SK-N-SH treated with all-trans-retinoic acid at 6 μM for 48 hours (cell line): ENCODE data around the gene POU2AF2.

Experiments
- ATAC-seq: fragments of 200-7000 bp; cut with Tn5 transposase; 3 replicates; pipeline ENCODE4 v1.9.1; 2020; ENCODE audit warnings: mild to moderate bottlenecking, moderate library complexity
- ARNTL ChIP-seq: fragments of 450-650 bp; formaldehyde crosslinking; IDR thresholded peaks from 2 replicates; pipeline ENCODE4 v1.5.0; 2020; ENCODE audit warnings: low read depth, mild to moderate bottlenecking, moderate library complexity, borderline replicate concordance
- BACH2 ChIP-seq: fragments of 250-450 bp; sonication (Bioruptor Pico); IDR thresholded peaks from 2 replicates; pipeline ENCODE4 v1.9.0; 2021; ENCODE audit warnings: mild to moderate bottlenecking, borderline replicate concordance
- CREB5 ChIP-seq: fragments of 250-450 bp; sonication (Bioruptor Pico); IDR thresholded peaks from 2 replicates; pipeline ENCODE4 v1.5.1; 2020; ENCODE audit warnings: low read depth, mild to moderate bottlenecking, moderate library complexity
- CSDC2 ChIP-seq: fragments of 250-450 bp; sonication (Bioruptor Pico); IDR thresholded peaks from 2 replicates; pipeline ENCODE4 v1.5.0; 2020; ENCODE audit warnings: mild to moderate bottlenecking, moderate library complexity
- CSRNP3 ChIP-seq: fragments of 250-450 bp; sonication (Bioruptor Pico); IDR thresholded peaks from 2 replicates; pipeline ENCODE4 v1.5.1; 2021; ENCODE audit warnings: mild to moderate bottlenecking, moderate library complexity
- ESRRG ChIP-seq: fragments of 250-450 bp; sonication (Bioruptor Pico); IDR thresholded peaks from 2 replicates; pipeline ENCODE4 v1.6.1; 2021; ENCODE audit warnings: mild to moderate bottlenecking
- GLIS3 ChIP-seq: fragments of 250-450 bp; sonication (Bioruptor Pico); IDR thresholded peaks from 2 replicates; pipeline ENCODE4 v1.5.0; 2020; ENCODE audit warnings: mild to moderate bottlenecking, moderate library complexity
- ISL1 ChIP-seq: fragments of 250-450 bp; sonication (Bioruptor Pico); IDR thresholded peaks from 2 replicates; pipeline ENCODE4 v2.1.2; 2022; ENCODE audit warnings: mild to moderate bottlenecking, moderate library complexity
- OSR1 ChIP-seq: fragments of 250-450 bp; sonication (Bioruptor Pico); IDR thresholded peaks from 2 replicates; pipeline ENCODE4 v1.8.0; 2022; ENCODE audit warnings: moderate library complexity, mild to moderate bottlenecking, inconsistent platforms
- PATZ1 ChIP-seq: fragments of 250-450 bp; sonication (Bioruptor Pico); IDR thresholded peaks from 2 replicates; pipeline ENCODE4 v1.8.0; 2020; ENCODE audit warnings: mild to moderate bottlenecking, moderate library complexity, borderline replicate concordance
- PPARA ChIP-seq: fragments of 250-450 bp; sonication (Bioruptor Pico); IDR thresholded peaks from 2 replicates; pipeline ENCODE4 v1.5.0; 2020; ENCODE audit warnings: mild to moderate bottlenecking, borderline replicate concordance
- RARB ChIP-seq: fragments of 250-450 bp; sonication (Bioruptor Pico); IDR thresholded peaks from 2 replicates; pipeline ENCODE4 v1.8.0; 2021; ENCODE audit warnings: mild to moderate bottlenecking, moderate library complexity
- SNAI2 ChIP-seq: fragments of 250-450 bp; sonication (Bioruptor Pico); IDR thresholded peaks from 2 replicates; pipeline ENCODE4 v1.5.0; 2020; ENCODE audit warnings: mild to moderate bottlenecking, moderate library complexity
- TCF4 ChIP-seq: fragments of 250-450 bp; sonication (Bioruptor Pico); IDR thresholded peaks from 2 replicates; pipeline ENCODE4 v1.8.0; 2021; ENCODE audit warnings: mild to moderate bottlenecking, moderate library complexity, borderline replicate concordance
- TOX ChIP-seq: fragments of 250-450 bp; sonication (Bioruptor Pico); IDR thresholded peaks from 2 replicates; pipeline ENCODE4 v1.8.0; 2021; ENCODE audit warnings: mild to moderate bottlenecking, moderate library complexity, borderline replicate concordance
- TSHZ2 ChIP-seq: fragments of 250-450 bp; sonication (Bioruptor Pico); IDR thresholded peaks from 2 replicates; pipeline ENCODE4 v1.5.0; 2020; ENCODE audit warnings: mild to moderate bottlenecking, moderate library complexity
- ZC3H10 ChIP-seq: fragments of 250-450 bp; sonication (Bioruptor Pico); IDR thresholded peaks from 2 replicates; pipeline ENCODE4 v1.5.1; 2021; ENCODE audit warnings: mild to moderate bottlenecking, moderate library complexity
- ZFP3 ChIP-seq: fragments of 250-450 bp; sonication (Bioruptor Pico); IDR thresholded peaks from 2 replicates; pipeline ENCODE4 v1.5.0; 2020; ENCODE audit warnings: mild to moderate bottlenecking, moderate library complexity
- ZFP30 ChIP-seq: fragments of 450-650 bp; formaldehyde crosslinking; IDR thresholded peaks from 2 replicates; pipeline ENCODE4 v1.5.0; 2022; ENCODE audit warnings: mild to moderate bottlenecking, moderate library complexity
- ZNF565 ChIP-seq: fragments of 450-650 bp; formaldehyde crosslinking; conservative IDR thresholded peaks from 2 replicates; pipeline ENCODE4 v1.5.0; 2020; ENCODE audit warnings: low read depth, mild to moderate bottlenecking, moderate library complexity
- ZNF70 ChIP-seq: fragments of 450-650 bp; formaldehyde crosslinking; IDR thresholded peaks from 2 replicates; pipeline ENCODE4 v1.5.0; 2020; ENCODE audit warnings: mild to moderate bottlenecking, moderate library complexity
- ZNF8 ChIP-seq: fragments of 450-650 bp; formaldehyde crosslinking; IDR thresholded peaks from 2 replicates; pipeline ENCODE4 v1.5.0; 2020; ENCODE audit warnings: mild to moderate bottlenecking, moderate library complexity
- TF ChIP-seq, protein P1 (sequence below): fragments of 250-450 bp; sonication (Bioruptor Pico); IDR thresholded peaks from 2 replicates; pipeline ENCODE4 v1.8.0; 2021; ENCODE audit warnings: low read depth, mild to moderate bottlenecking, moderate library complexity, borderline replicate concordance

POU2AF2 gene

DNA sequence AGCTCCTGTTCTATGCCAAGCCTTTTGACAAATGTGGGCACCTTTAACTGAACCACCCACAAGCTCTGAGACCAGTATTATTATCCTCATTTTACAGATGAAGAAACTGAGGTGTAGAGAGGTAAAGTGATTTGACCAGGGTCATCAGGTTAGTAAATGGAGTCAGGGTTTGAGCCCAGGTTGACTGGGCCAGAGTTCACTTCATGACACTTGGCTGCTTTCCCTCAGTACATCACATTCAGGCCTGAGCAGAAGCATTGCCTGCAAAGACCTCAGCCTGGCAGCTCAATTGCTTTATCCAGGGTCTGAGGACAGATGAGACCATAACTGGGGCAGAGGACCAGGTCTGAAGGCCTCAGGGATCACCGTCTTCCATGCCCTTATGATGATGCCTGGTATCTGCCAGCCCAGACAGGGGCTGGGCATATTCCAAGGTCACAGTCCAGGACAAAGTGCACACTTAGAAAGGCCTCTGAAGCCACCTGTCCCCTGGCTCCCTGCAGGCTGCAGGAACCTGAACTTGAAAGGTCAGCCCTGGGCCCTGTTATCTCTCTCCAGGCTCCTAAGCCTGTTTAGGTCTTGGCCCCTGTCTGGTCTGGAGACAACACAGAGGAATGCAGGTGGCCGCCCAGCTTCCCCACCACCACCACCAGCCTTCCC is 84.8 kb downstream of the POU2AF2 start:
- no peak for TF ChIP-seq RARB (CRISPR knock-in tag)
- no peak for TF ChIP-seq ZC3H10 (CRISPR knock-in tag)
- TF ChIP-seq ZNF70 (CRISPR knock-in tag): no peak
- no peak for TF ChIP-seq BACH2 (CRISPR knock-in tag)
- TF ChIP-seq, protein P1, sequence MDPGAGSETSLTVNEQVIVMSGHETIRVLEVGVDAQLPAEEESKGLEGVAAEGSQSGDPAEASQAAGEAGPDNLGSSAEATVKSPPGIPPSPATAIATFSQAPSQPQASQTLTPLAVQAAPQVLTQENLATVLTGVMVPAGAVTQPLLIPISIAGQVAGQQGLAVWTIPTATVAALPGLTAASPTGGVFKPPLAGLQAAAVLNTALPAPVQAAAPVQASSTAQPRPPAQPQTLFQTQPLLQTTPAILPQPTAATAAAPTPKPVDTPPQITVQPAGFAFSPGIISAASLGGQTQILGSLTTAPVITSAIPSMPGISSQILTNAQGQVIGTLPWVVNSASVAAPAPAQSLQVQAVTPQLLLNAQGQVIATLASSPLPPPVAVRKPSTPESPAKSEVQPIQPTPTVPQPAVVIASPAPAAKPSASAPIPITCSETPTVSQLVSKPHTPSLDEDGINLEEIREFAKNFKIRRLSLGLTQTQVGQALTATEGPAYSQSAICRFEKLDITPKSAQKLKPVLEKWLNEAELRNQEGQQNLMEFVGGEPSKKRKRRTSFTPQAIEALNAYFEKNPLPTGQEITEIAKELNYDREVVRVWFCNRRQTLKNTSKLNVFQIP (CRISPR knock-in tag): no peak
- no peak for TF ChIP-seq ZFP3
- no peak for TF ChIP-seq ARNTL (CRISPR knock-in tag)
- TF ChIP-seq ESRRG (CRISPR knock-in tag): no peak
- no peak for TF ChIP-seq ZNF8 (CRISPR knock-in tag)
- no peak for TF ChIP-seq ZNF565 (CRISPR knock-in tag)
- TF ChIP-seq PATZ1 (CRISPR knock-in tag): no peak
- TF ChIP-seq CSRNP3 (CRISPR knock-in tag): no peak
- no peak for TF ChIP-seq ISL1
- no peak for TF ChIP-seq TSHZ2 (CRISPR knock-in tag)
- TF ChIP-seq, all 23 proteins: peak for 0
- no peak for ATAC-seq

DNA sequence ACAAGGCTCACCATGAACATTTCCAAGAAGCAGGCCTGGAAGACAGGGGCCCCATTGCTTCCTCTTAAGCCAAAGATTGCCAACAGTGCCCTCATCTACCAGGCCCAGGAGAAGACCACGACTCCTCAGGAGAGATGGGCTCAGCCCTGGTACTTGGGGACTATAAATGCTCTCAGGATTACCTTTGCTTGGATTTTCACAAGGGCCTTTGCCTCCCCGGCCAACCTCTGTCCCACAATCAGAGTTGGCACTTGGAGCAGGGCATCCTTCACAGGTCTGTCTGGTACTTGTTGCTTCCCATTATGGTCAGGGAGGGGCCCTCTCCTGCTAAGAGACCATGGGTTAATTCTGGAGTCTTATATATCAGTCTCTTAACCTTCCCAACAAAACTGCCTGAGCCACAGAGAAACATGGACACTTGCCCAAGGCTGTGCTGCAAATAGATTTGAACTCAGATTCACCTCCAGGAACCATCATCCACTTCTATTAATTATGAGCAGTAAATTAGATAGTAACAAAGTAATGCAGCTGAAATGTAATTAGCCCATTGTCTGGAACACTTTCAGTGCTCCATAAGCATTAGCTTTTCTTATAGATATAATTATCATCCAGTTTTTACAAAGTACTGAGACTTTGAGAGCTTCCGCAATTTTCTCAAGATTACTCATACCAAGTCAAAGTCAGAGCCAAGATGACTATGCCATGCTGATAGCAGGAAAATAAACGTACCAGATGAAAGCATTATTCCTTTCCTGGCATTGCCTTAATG is 86.4 kb downstream of the POU2AF2 start:
- peak; percentile 88 for ATAC-seq
- TF ChIP-seq ZNF565 (CRISPR knock-in tag) (peak; percentile 39; the same call in 1 of the 2 replicates), TCF4 (CRISPR knock-in tag) (peak; percentile 98), OSR1 (no peak), SNAI2 (CRISPR knock-in tag) (peak; percentile 67), PATZ1 (CRISPR knock-in tag) (peak; percentile 75; the same call in 1 of the 2 replicates), BACH2 (CRISPR knock-in tag) (no peak), ZFP30 (CRISPR knock-in tag) (no peak), PPARA (CRISPR knock-in tag) (peak; percentile 73; the same call in 1 of the 2 replicates), ZFP3 (no peak; the same call in 1 of the 2 replicates), CSDC2 (peak; percentile 67; the same call in 1 of the 2 replicates), ZNF8 (CRISPR knock-in tag) (peak; percentile 63), CREB5 (peak; percentile 94), ISL1 (peak; percentile 100), ARNTL (CRISPR knock-in tag) (peak; percentile 78), RARB (CRISPR knock-in tag) (peak; percentile 80; the same call in 1 of the 2 replicates), ZC3H10 (CRISPR knock-in tag) (peak; percentile 63; the same call in 1 of the 2 replicates), ZNF70 (CRISPR knock-in tag) (peak; percentile 61; the same call in 1 of the 2 replicates), GLIS3 (CRISPR knock-in tag) (peak; percentile 68), TOX (no peak), TSHZ2 (CRISPR knock-in tag) (peak; percentile 83)
